KMS-11 (cell line): Measurements from ENCODE around the gene ARHGAP24.
"Not testable (repeated sequence)": the region's sequence is repeated elsewhere in the genome, so short reads cannot be mapped to it uniquely, and the experiment has no call there.

Experiments used
- H2AFZ ChIP-seq: fragments of 200-600 bp; sonication (generic); 2 replicates; pipeline ENCODE4 v1.6.1; 2016; ENCODE audit warnings: antibody characterized with exemption, mixed run types, low read depth
- H3K27ac ChIP-seq: fragments of 200-600 bp; sonication (generic); 2 replicates; pipeline ENCODE4 v1.6.1; 2016; ENCODE audit warnings: mild to moderate bottlenecking, mixed run types
- H3K27me3 ChIP-seq: fragments of 200-600 bp; sonication (generic); 2 replicates; pipeline ENCODE4 v1.6.1; 2017; ENCODE audit warnings: mild to moderate bottlenecking, low read depth, mixed run types, moderate library complexity; ENCODE audit not compliant: insufficient read depth
- H3K36me3 ChIP-seq: fragments of 200-600 bp; sonication (generic); 2 replicates; pipeline ENCODE4 v1.6.1; 2017; ENCODE audit warnings: mild to moderate bottlenecking, mixed run types; ENCODE audit not compliant: insufficient read depth
- H3K4me1 ChIP-seq: fragments of 200-600 bp; sonication (generic); 2 replicates; pipeline ENCODE4 v1.6.1; 2016; ENCODE audit warnings: mild to moderate bottlenecking, low read depth, mixed run types; ENCODE audit not compliant: poor library complexity, severe bottlenecking
- H3K4me2 ChIP-seq: fragments of 200-600 bp; sonication (generic); 2 replicates; pipeline ENCODE4 v1.7.0; 2016; ENCODE audit warnings: mild to moderate bottlenecking, mixed run types
- H3K4me3 ChIP-seq: fragments of 200-600 bp; sonication (generic); IDR thresholded peaks from 2 replicates; pipeline ENCODE4 v1.6.1; 2017; ENCODE audit warnings: low read depth, low read length, mixed read lengths; ENCODE audit not compliant: insufficient read depth
- H3K79me2 ChIP-seq: fragments of 200-600 bp; sonication (generic); 2 replicates; pipeline ENCODE4 v1.6.1; 2016; ENCODE audit warnings: low read depth, mixed run types; ENCODE audit not compliant: insufficient read depth
- H3K9ac ChIP-seq: fragments of 200-600 bp; sonication (generic); 2 replicates; pipeline ENCODE4 v1.6.1; 2016; ENCODE audit warnings: mild to moderate bottlenecking, mixed run types
- H4K20me1 ChIP-seq: fragments of 200-600 bp; sonication (generic); 2 replicates; pipeline ENCODE4 v1.6.1; 2016; ENCODE audit warnings: mild to moderate bottlenecking, mixed run types; ENCODE audit not compliant: insufficient read depth
- CTCF ChIP-seq: fragments of 200-600 bp; sonication (generic); conservative IDR thresholded peaks from 2 replicates; pipeline ENCODE4 v1.6.1; 2017; ENCODE audit warnings: low read depth, mild to moderate bottlenecking, antibody characterized with exemption, low read length, moderate library complexity, mixed read lengths

The ARHGAP24 gene

GRCh38 chr4:85898231-85898630 is 423.3 kb downstream of the ARHGAP24 start:
- Histone ChIP-seq H3K9ac (no peak overlapping the region), H3K27ac (no peak overlapping the region), H3K4me3 (no peak overlapping the region), H3K79me2 (no peaks in the 10 kb centered on the region), H2AFZ (no peak overlapping the region), H3K27me3 (no peaks in the 10 kb centered on the region), H3K4me2 (no peak overlapping the region), H3K4me1 (no peaks in the 10 kb centered on the region), H3K36me3 (no peaks in the 10 kb centered on the region), H4K20me1 (no peaks in the 10 kb centered on the region)
- no peak for TF ChIP-seq CTCF

GRCh38 chr4:85901500-85901899 is 426.6 kb downstream of the ARHGAP24 start:
- no peak for TF ChIP-seq CTCF
- no peak overlapping the region for H3K4me3 ChIP-seq
- no peaks in the 10 kb centered on the region for H3K27me3 ChIP-seq
- H3K36me3 ChIP-seq = no peaks in the 10 kb centered on the region
- no peaks in the 10 kb centered on the region for H3K4me1 ChIP-seq
- no peak overlapping the region for H3K27ac ChIP-seq
- no peak overlapping the region for H3K4me2 ChIP-seq
- H3K79me2 ChIP-seq = no peaks in the 10 kb centered on the region
- no peak overlapping the region for H3K9ac ChIP-seq
- H2AFZ ChIP-seq = no peak overlapping the region
- H4K20me1 ChIP-seq = no peaks in the 10 kb centered on the region

- H3K9ac ChIP-seq, H3K36me3 ChIP-seq, H2AFZ ChIP-seq, H3K79me2 ChIP-seq, H3K4me1 ChIP-seq, H3K27ac ChIP-seq, H4K20me1 ChIP-seq, H3K4me3 ChIP-seq, H3K27me3 ChIP-seq, H3K4me2 ChIP-seq: not testable (repeated sequence)
Measured at GRCh38 chr4:85902647-85903046, 427.7 kb downstream of the ARHGAP24 start.

GRCh38 chr4:85905761-85906160 is 430.8 kb downstream of the ARHGAP24 start:
- Histone ChIP-seq H3K4me1 (no peaks in the 10 kb centered on the region), H2AFZ (no peak overlapping the region), H3K9ac (no peak overlapping the region), H3K79me2 (no peaks in the 10 kb centered on the region), H4K20me1 (no peaks in the 10 kb centered on the region), H3K27me3 (no peaks in the 10 kb centered on the region), H3K27ac (no peak overlapping the region), H3K4me2 (no peak overlapping the region), H3K36me3 (no peaks in the 10 kb centered on the region), H3K4me3 (no peak overlapping the region)
- no peak for TF ChIP-seq CTCF

GRCh38 chr4:85907001-85907400 is 432.1 kb downstream of the ARHGAP24 start:
- H3K36me3 ChIP-seq = no peaks in the 10 kb centered on the region
- no peaks in the 10 kb centered on the region for H4K20me1 ChIP-seq
- no peak overlapping the region for H3K27ac ChIP-seq
- H3K79me2 ChIP-seq = no peaks in the 10 kb centered on the region
- no peak for TF ChIP-seq CTCF
- H3K9ac ChIP-seq = no peak overlapping the region
- H2AFZ ChIP-seq = no peak overlapping the region
- no peaks in the 10 kb centered on the region for H3K4me1 ChIP-seq
- no peak overlapping the region for H3K4me2 ChIP-seq
- H3K4me3 ChIP-seq = no peak overlapping the region
- no peaks in the 10 kb centered on the region for H3K27me3 ChIP-seq
